Tibial nerve (tissue), 3 donors: Measurements from ENCODE around the gene CXCR6.

Experiments used
- CTCF ChIP-seq, 5 experiments: fragments of 200-600 bp in 3 of 5; fragments of 450-650 bp in 2 of 5; sonication (generic) in 3 of 5; IDR thresholded peaks; one replicate each; pipeline ENCODE4 v1.5.1; 2016 to 2019; ENCODE audit warnings: antibody characterized with exemption in 5 of 5, mild to moderate bottlenecking in 3 of 5, moderate library complexity in 2 of 5
- POLR2A ChIP-seq, 2 donors: fragments of 450-650 bp; IDR thresholded peaks; one replicate each; pipeline ENCODE4 v1.6.1; 2017; ENCODE audit warnings: antibody characterized with exemption in 2 of 2, mild to moderate bottlenecking in 2 of 2, moderate library complexity in 2 of 2

GRCh38 chr3:45938043-45938435, 5.2 kb upstream of the CXCR6 start:
- TF ChIP-seq CTCF (IDR thresholded peaks at IDR 0.05) (no peak), POLR2A (IDR thresholded peaks at IDR 0.05) (no peak)
